ENCODE measurements around the gene ADGRB2. TPM values are rescaled to one million over a fixed set of nuclear protein-coding genes. Genes with fewer than 3 reads are reported as not detected.

ADGRB2 gene
- total RNA-seq = under 1 TPM in 2 of 6 experiments, not detected in 4; 0.06 TPM
- long read RNA-seq = 0 reads

DNA sequence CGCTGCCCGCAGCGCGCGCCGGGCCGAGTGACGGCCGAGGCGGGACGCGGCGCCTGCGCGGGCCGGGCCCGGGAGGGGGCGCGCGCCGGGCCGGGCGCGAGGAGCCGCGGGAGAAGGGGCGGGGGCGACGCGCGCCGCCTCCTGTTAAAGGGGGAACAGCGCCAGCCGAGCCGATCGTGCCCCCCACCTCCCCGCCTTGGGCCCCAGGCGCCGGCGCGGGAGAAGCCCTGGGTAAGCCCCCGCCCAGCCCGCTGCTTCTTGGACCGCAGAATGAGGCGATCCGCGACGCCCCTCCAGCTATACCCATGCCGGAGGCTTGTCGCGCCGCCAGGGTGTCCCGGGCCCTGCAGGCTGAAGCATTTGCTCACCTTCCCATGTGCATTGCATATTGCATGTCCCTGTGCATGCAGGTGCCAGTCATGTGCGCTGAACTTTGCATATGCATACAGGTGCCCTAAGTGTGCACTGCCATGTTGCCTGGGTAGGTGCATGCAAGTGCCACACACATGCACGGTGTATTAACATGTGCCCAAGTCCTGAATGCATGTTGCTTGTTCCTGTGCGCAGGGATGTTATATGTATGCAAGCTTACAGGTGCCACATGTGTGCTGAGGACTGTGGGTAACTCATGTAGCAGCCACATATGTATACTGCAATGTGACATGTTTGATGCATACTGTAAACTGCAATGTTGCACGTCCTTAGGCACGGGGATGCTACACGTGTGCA lies at the start of gene ADGRB2:
ADGRB2 (minus strand) TSS at position 29 of the 729 bp plus-strand sequence. CDS start 7,119 bp downstream, outside the sequence.
- WGBS (ENCODE audit: insufficient coverage, low coverage, low lambda C conversion rate, missing lambda C conversion rate) = 8% methylated on average over 4 of the region's 59 CpGs

DNA sequence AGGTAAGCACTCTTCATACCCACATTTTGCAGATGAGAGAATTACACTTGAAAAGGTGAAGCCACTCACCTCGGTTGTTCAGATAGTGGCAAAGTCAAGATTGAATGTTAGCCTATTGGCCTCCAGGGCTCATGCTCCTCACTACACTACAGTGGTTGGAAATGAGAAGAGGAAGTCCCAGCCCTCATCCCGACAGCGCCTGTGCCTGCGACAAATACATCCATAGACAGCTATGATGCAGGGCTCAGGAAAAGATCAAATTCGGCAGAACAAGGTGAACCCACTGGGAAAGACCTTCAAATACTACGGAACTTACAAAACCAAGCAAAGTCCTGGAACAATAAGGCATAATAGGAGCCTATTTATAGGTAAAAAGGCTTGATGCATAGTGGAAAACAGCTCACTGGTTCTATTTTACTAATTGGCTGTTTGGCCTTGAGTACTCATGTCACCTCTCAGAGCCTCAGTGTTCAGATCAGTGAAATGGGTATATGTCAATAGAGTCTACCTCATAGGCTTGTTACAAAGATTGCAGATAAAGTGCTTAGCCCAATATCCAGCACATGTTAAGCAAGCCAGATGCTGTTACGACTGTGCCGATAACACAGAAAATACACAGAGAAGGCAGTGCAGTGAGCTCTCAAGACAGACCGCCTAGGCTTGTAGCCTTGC lies 48.2 kb upstream of the ADGRB2 start:
- DNase-seq = peak in 1 of 3 donors; percentile 23
- H3K27ac ChIP-seq = no peak overlapping the region
- H3K4me3 ChIP-seq = no peak overlapping the region
- intact Hi-C loops (cut with DNase I) = no loop called here
- WGBS (ENCODE audit: insufficient coverage, low coverage, low lambda C conversion rate, missing lambda C conversion rate) = 80% methylated on average over 9 of the region's 9 CpGs
- TF ChIP-seq POLR2A (IDR thresholded peaks at IDR 0.05) = no peak
- TF ChIP-seq, protein P1, sequence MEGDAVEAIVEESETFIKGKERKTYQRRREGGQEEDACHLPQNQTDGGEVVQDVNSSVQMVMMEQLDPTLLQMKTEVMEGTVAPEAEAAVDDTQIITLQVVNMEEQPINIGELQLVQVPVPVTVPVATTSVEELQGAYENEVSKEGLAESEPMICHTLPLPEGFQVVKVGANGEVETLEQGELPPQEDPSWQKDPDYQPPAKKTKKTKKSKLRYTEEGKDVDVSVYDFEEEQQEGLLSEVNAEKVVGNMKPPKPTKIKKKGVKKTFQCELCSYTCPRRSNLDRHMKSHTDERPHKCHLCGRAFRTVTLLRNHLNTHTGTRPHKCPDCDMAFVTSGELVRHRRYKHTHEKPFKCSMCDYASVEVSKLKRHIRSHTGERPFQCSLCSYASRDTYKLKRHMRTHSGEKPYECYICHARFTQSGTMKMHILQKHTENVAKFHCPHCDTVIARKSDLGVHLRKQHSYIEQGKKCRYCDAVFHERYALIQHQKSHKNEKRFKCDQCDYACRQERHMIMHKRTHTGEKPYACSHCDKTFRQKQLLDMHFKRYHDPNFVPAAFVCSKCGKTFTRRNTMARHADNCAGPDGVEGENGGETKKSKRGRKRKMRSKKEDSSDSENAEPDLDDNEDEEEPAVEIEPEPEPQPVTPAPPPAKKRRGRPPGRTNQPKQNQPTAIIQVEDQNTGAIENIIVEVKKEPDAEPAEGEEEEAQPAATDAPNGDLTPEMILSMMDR (IDR thresholded peaks at IDR 0.05) = no peak
- no peaks in the 10 kb centered on the region for H3K4me1 ChIP-seq
- H3K36me3 ChIP-seq = no peaks in the 10 kb centered on the region
- ATAC-seq = no peak
- no peaks in the 10 kb centered on the region for H3K9me3 ChIP-seq
- H3K27me3 ChIP-seq = no peaks in the 10 kb centered on the region

More for the DNA sequence above, at the start of gene ADGRB2:
- Histone ChIP-seq H3K27ac (no peak within 1 kb of the TSS), H3K36me3 (no peaks in the 10 kb centered on the region), H3K9me3 (no peaks in the 10 kb centered on the region), H3K4me3 (peak within 1 kb of the TSS in 1 of 3 donors; percentile 33), H3K27me3 (peaks cover 4 to 21% of the 10 kb centered on the region in 2 donors), H3K4me1 (peaks cover 0 to 12% (median 0%) of the 10 kb centered on the region in 4 donors)
- no peak for TF ChIP-seq POLR2A (IDR thresholded peaks at IDR 0.05)
- TF ChIP-seq, protein P1 (IDR thresholded peaks at IDR 0.05) = peak in 1 of 4 donors; percentile 14
- intact Hi-C loops (cut with DNase I) = no loop called here
- no peak for DNase-seq
- ATAC-seq = peak in 1 of 4 donors; percentile 24

GRCh38 chr1:31811605-31812004 lies 47.5 kb upstream of the ADGRB2 start:
- intact Hi-C loops (cut with DNase I) = no loop called here
- TF ChIP-seq POLR2A (IDR thresholded peaks at IDR 0.05) = no peak
- TF ChIP-seq, protein P1 (IDR thresholded peaks at IDR 0.05) = no peak
- H3K27ac ChIP-seq = no peak overlapping the region
- H3K9me3 ChIP-seq = no peaks in the 10 kb centered on the region
- no peaks in the 10 kb centered on the region for H3K27me3 ChIP-seq
- H3K4me1 ChIP-seq = no peaks in the 10 kb centered on the region
- ATAC-seq (no peak), DNase-seq (peak in 1 of 3 donors; percentile 24)
- H3K4me3 ChIP-seq = no peak overlapping the region
- H3K36me3 ChIP-seq = no peaks in the 10 kb centered on the region
- WGBS (ENCODE audit: insufficient coverage, low coverage, low lambda C conversion rate, missing lambda C conversion rate) = 39% methylated on average over 5 of the region's 7 CpGs

DNA sequence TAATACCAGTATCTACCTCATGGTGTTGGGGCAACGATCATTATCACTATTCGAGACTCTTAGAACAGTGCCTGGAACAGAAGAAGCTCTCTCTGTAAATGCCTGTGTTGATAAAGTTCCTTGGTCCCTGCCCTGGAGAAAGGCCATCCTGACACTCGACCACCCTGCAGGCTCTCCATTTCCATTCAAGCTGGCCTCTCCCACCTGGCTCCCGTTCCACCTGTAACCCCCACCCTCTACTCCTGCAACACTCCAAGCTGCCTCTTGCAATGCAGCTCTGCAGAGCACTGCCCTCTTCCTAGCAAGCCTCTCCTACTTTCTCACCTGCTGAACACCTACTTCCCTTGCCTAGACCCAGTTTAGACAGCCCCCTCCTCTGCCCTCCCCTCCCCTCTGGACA lies 45.6 kb upstream of the ADGRB2 start:
- no peak overlapping the region for H3K27ac ChIP-seq
- DNase-seq = peak in 1 of 3 donors; percentile 23
- H3K9me3 ChIP-seq = no peaks in the 10 kb centered on the region
- no peak for TF ChIP-seq POLR2A (IDR thresholded peaks at IDR 0.05)
- TF ChIP-seq, protein P1 (IDR thresholded peaks at IDR 0.05) = no peak
- H3K4me1 ChIP-seq = no peaks in the 10 kb centered on the region
- H3K4me3 ChIP-seq = no peak overlapping the region
- no peaks in the 10 kb centered on the region for H3K27me3 ChIP-seq
- 70% methylated on average over 4 of the region's 4 CpGs for WGBS (ENCODE audit: insufficient coverage, low coverage, low lambda C conversion rate, missing lambda C conversion rate)
- no peaks in the 10 kb centered on the region for H3K36me3 ChIP-seq
- no peak for ATAC-seq
- intact Hi-C loops (cut with DNase I) = no loop called here
